ENCODE results near the gene ZNF410.

ZNF410 gene

DNA sequence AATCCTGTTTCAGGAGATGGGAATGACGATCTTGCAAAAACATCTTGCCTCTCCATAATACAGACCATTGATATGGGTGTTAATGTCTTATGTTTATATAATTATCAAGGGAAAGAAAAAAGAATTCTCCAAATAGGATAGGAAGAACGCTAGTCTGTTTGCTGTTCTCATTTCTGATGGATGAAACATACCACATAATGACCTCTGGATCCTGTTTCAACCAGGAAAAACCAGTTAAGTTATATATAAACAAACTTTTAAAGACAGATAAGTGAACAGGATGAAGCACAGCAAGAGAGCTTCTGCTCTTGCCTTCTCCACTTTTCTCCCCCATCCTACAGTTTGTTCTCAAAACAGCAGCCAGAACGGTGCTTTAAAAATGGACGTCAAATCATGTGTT is 91.2 kb downstream of the ZNF410 start:
- TF ChIP-seq CTCF (IDR thresholded peaks at IDR 0.05; ENCODE audit: low read depth, low read length, missing control alignments) = no peak
- no peak overlapping the region for H3K4me3 ChIP-seq (ENCODE audit: low read depth, low read length)
- peaks cover 2% of the 10 kb centered on the region for H3K36me3 ChIP-seq (replicated peaks)
- no peaks in the 10 kb centered on the region for H3K27me3 ChIP-seq (replicated peaks)
- DNase-seq = peak; percentile 25
- in situ Hi-C loops (cut with HindIII; ENCODE audit: low pct_ligation_motif_present, low sequenced_read_pairs) = no loop called here
- no peak overlapping the region for H3K27ac ChIP-seq

Measured in brain microvascular endothelial cell (primary cell).